Osteoblast (primary cell): ENCODE measurements around the gene ADCYAP1R1. TPM values are rescaled to one million over a fixed set of nuclear protein-coding genes. Genes with fewer than 3 reads are reported as not detected.

Source experiments
- DNase-seq: peaks from one replicate; pipeline ENCODE4 v3.0.0; 2011; ENCODE audit warnings: low spot score, mixed read lengths; ENCODE audit not compliant: insufficient read length; ENCODE audit errors: missing footprints
- H2AFZ ChIP-seq: 2 replicates; pipeline ENCODE4 v1.6.0; 2011; ENCODE audit warnings: mild to moderate bottlenecking, low read length
- H3K27ac ChIP-seq: 2 replicates; pipeline ENCODE4 v1.5.1; 2011; ENCODE audit warnings: mild to moderate bottlenecking, low read depth, low read length, moderate library complexity
- H3K27me3 ChIP-seq: 2 replicates; pipeline ENCODE4 v1.6.0; 2012; ENCODE audit warnings: mild to moderate bottlenecking, control low read depth, inconsistent platforms, low read length, moderate library complexity; ENCODE audit not compliant: insufficient read depth
- H3K36me3 ChIP-seq: 2 replicates; pipeline ENCODE4 v1.5.1; 2011; ENCODE audit warnings: mild to moderate bottlenecking, low read length, control low read depth, moderate library complexity; ENCODE audit not compliant: insufficient read depth
- H3K4me1 ChIP-seq: 2 replicates; pipeline ENCODE4 v1.5.1; 2011; ENCODE audit warnings: mild to moderate bottlenecking, low read length, control low read depth, moderate library complexity; ENCODE audit not compliant: insufficient read depth
- H3K4me2 ChIP-seq: 2 replicates; pipeline ENCODE4 v1.6.0; 2011; ENCODE audit warnings: mild to moderate bottlenecking, low read length; ENCODE audit not compliant: insufficient read depth
- H3K4me3 ChIP-seq: fragments of 200-600 bp; sonication (generic); 3 replicates; pipeline ENCODE4 v1.5.1; 2012; ENCODE audit warnings: mild to moderate bottlenecking, low read length, inconsistent platforms; ENCODE audit not compliant: insufficient read depth
- H3K79me2 ChIP-seq: 2 replicates; pipeline ENCODE4 v1.6.0; 2012; ENCODE audit warnings: mild to moderate bottlenecking, low read length, control low read depth, inconsistent platforms; ENCODE audit not compliant: insufficient read depth
- H3K9me3 ChIP-seq: 2 replicates; pipeline ENCODE4 v1.5.1; 2011; ENCODE audit warnings: low read depth, low read length, control low read depth
- H4K20me1 ChIP-seq: 2 replicates; pipeline ENCODE4 v1.6.0; 2012; ENCODE audit warnings: mild to moderate bottlenecking, low read length, control low read depth; ENCODE audit not compliant: insufficient read depth
- CTCF ChIP-seq: IDR thresholded peaks from 2 replicates; pipeline ENCODE4 v1.5.1; 2011; ENCODE audit warnings: mild to moderate bottlenecking, low read depth, low read length, moderate library complexity; ENCODE audit errors: extremely low read depth
- total RNA-seq: library from RNA; depleted of rRNA; stranded (reverse); fragments of >200 nt; gene quantifications from 2 replicates; pipeline ENCODE4 v1.2.3, GENCODE V29; 2012

Gene ADCYAP1R1
- total RNA-seq, 1 donor = not detected

GRCh38 chr7:31091924-31092434 is 39.9 kb downstream of the ADCYAP1R1 start:
- H3K4me2 ChIP-seq = no peak overlapping the region

GRCh38 chr7:31092606-31093005 is 40.5 kb downstream of the ADCYAP1R1 start:
- Histone ChIP-seq H4K20me1 (no peaks in the 10 kb centered on the region), H3K4me2 (no peak overlapping the region), H3K4me1 (no peaks in the 10 kb centered on the region), H3K36me3 (no peaks in the 10 kb centered on the region), H3K79me2 (no peaks in the 10 kb centered on the region), H3K9me3 (no peaks in the 10 kb centered on the region), H3K27me3 (no peaks in the 10 kb centered on the region), H3K27ac (no peak overlapping the region), H2AFZ (no peak overlapping the region), H3K4me3 (no peak overlapping the region)
- TF ChIP-seq CTCF = no peak
- no peak for DNase-seq

More at GRCh38 chr7:31091924-31092434, 39.9 kb downstream of the ADCYAP1R1 start:
- no peak overlapping the region for H2AFZ ChIP-seq
- no peak for DNase-seq
- H4K20me1 ChIP-seq = no peaks in the 10 kb centered on the region
- H3K27ac ChIP-seq = no peak overlapping the region
- H3K9me3 ChIP-seq = no peaks in the 10 kb centered on the region
- no peak overlapping the region for H3K4me3 ChIP-seq
- H3K36me3 ChIP-seq = no peaks in the 10 kb centered on the region
- TF ChIP-seq CTCF = no peak
- H3K79me2 ChIP-seq = no peaks in the 10 kb centered on the region
- no peaks in the 10 kb centered on the region for H3K4me1 ChIP-seq
- H3K27me3 ChIP-seq = peaks cover 4% of the 10 kb centered on the region

GRCh38 chr7:31093282-31093681 is 41.2 kb downstream of the ADCYAP1R1 start:
- H3K36me3 ChIP-seq = no peaks in the 10 kb centered on the region
- no peaks in the 10 kb centered on the region for H3K9me3 ChIP-seq
- no peaks in the 10 kb centered on the region for H3K4me1 ChIP-seq
- no peaks in the 10 kb centered on the region for H4K20me1 ChIP-seq
- H3K4me3 ChIP-seq = no peak overlapping the region
- H3K4me2 ChIP-seq = no peak overlapping the region
- no peak for TF ChIP-seq CTCF
- H3K27ac ChIP-seq = no peak overlapping the region
- no peak for DNase-seq
- H3K27me3 ChIP-seq = no peaks in the 10 kb centered on the region
- no peak overlapping the region for H2AFZ ChIP-seq
- no peaks in the 10 kb centered on the region for H3K79me2 ChIP-seq

GRCh38 chr7:31094271-31094670 is 42.2 kb downstream of the ADCYAP1R1 start:
- DNase-seq = no peak
- H3K4me2 ChIP-seq = no peak overlapping the region
- H3K36me3 ChIP-seq = no peaks in the 10 kb centered on the region
- H4K20me1 ChIP-seq = no peaks in the 10 kb centered on the region
- H3K79me2 ChIP-seq = no peaks in the 10 kb centered on the region
- peaks cover 3% of the 10 kb centered on the region for H3K27me3 ChIP-seq
- no peaks in the 10 kb centered on the region for H3K4me1 ChIP-seq
- TF ChIP-seq CTCF = no peak
- no peak overlapping the region for H2AFZ ChIP-seq
- H3K27ac ChIP-seq = no peak overlapping the region
- H3K9me3 ChIP-seq = no peaks in the 10 kb centered on the region
- H3K4me3 ChIP-seq = no peak overlapping the region
